Superior temporal gyrus (tissue), 1 donor: Measurements from ENCODE around the gene ZBED2.
"Not testable (repeated sequence)": the region's sequence is repeated elsewhere in the genome, so short reads cannot be mapped to it uniquely, and the experiment has no call there.

ENCODE experiments used
- DNase-seq: peaks from one replicate; pipeline ENCODE4 v3.0.0-alpha.2; 2016; ENCODE audit errors: extremely low spot score

Gene ZBED2, protein sequence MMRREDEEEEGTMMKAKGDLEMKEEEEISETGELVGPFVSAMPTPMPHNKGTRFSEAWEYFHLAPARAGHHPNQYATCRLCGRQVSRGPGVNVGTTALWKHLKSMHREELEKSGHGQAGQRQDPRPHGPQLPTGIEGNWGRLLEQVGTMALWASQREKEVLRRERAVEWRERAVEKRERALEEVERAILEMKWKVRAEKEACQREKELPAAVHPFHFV

DNA sequence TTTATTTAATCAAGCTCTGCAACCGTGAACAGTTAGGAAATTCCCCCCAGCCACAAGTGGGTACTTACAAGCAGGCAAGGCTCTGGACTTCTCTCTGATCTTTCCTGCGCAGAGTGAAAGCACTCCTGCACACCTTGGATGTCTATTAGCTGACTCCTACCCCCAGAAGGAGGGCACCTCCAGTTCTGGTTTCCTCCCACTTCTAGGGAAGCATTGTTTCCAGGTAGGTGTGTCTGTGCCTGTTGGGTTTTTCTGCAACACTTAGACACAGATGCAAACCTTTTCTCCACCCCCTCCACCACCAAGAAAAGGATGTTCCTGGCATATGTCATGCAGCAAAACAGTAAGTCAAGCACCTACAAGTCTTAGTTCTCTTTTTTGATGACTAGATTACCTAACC lies at the start of gene ZBED2:
TSS of gene ZBED2 (minus strand) at position 115 of the 400 bp plus-strand sequence. CDS start 1,145 bp downstream, outside the sequence.
- no peak for DNase-seq

- no peak for DNase-seq
These were observed 44.2 kb upstream of the ZBED2 start for GRCh38 chr3:111639316-111639715.

- no peak for DNase-seq
These were observed 41.3 kb upstream of the ZBED2 start for GRCh38 chr3:111636366-111636885.

DNA sequence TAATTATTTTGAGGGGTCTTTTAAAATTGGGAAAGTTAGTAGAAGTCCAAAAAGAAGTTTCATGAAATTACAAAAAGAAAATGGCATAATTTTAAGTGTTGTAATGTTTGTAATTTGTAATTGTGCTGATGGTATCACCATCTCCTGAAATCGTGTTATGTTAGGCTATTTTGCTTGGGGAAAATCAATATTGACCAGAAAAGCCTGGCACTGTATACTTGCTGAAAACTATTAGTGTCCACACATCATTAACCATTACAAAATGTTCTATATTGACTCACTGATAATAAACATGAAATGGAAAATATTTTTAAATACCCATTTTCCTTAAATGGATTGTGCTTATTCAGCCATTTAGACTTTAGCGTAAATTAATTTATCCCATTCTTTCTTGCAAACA lies 40.3 kb upstream of the ZBED2 start:
- DNase-seq, result no peak

GRCh38 chr3:111630638-111631037 lies 35.5 kb upstream of the ZBED2 start:
- not testable (repeated sequence) for DNase-seq

DNA sequence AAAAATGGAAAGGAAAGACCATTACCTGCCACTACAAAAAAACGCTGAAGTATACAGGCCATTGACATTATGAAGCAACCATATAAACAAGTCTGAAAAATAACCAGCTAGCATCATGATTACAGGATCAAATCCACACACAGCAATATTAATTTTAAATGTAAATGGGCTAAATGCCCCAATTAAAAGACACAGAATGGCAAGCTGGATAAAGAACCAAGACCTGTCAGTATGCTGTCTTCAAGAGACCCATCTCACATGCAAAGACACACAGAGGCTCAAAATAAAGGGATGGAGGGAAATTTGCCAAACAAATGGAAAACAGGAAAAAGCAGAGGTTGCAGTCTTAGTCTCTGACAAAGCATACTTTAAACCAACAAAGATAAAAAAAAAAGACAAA lies 33.9 kb upstream of the ZBED2 start:
- DNase-seq, result not testable (repeated sequence)

DNA sequence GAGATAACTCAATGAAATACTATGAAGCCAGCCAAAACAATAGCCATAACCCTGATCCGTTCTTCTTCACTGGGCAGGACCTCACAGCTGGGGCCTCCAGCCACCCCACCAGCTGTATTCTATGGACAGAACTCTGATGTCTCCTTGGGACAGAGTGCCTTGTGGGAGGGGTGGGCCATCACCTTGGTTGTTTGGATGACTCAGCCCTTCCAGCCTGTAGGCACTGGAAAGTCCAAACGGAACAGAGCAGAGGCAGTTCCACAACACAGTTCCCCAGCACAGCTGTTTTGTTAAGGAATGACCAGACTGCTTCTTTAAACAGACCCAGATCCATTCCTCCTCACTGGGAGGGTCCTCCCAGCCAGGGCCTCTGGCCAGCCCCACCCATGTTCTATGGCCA lies 31.9 kb upstream of the ZBED2 start:
- DNase-seq, result no peak

- no peak for DNase-seq
These were observed 26.4 kb upstream of the ZBED2 start for GRCh38 chr3:111621535-111621934.

DNA sequence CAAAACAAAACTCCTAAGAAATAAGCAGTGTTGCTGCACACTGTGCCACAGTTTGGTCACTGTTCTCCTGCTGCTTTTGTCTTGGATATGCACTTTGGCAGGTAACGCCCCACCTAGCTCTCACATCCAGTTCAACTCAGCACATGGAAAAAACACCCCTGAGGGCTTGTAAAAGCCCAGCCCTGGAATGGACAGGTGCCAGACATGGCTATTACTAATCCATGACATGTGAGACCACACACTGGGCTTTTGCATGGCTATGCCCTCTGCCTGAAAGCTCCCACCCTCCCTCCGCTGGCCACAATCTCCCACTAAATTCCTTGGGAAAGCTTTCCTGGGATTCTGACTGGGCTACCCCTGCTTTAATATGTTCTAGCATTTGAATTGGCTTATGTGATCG lies 24.7 kb upstream of the ZBED2 start:
- DNase-seq, result no peak

- DNase-seq, result no peak
These were observed 23.8 kb upstream of the ZBED2 start for GRCh38 chr3:111618945-111619344.

GRCh38 chr3:111617912-111618601 lies 22.9 kb upstream of the ZBED2 start:
- DNase-seq, result no peak

- DNase-seq, result no peak
These were observed 22.3 kb upstream of the ZBED2 start for GRCh38 chr3:111617406-111617805.

GRCh38 chr3:111616417-111617105 lies 21.4 kb upstream of the ZBED2 start:
- no peak for DNase-seq

DNA sequence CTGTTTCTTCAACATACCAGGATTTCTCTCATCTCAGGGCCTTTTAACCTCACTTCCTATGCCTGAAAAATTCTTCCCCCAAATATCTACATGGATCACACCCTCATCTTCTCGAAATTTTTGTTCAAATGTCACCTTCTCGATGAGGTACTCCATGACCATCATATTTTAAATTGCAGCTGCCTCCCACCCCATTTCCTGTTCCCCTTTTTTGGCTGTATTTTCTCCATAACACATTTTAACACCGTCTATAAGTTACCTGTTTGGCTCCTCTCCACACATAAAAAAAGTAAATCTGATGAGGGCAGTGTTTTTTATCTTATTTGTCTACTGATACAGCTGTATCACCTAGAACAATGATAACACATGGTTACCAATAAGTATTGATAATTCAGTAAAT lies 20.7 kb upstream of the ZBED2 start:
- DNase-seq, result no peak

GRCh38 chr3:111613294-111613693 lies 18.1 kb upstream of the ZBED2 start:
- DNase-seq, result no peak

- DNase-seq, result no peak
These were observed 15.5 kb upstream of the ZBED2 start for GRCh38 chr3:111610612-111611054.

- no peak for DNase-seq
These were observed 15.0 kb upstream of the ZBED2 start for GRCh38 chr3:111610189-111610588.

DNA sequence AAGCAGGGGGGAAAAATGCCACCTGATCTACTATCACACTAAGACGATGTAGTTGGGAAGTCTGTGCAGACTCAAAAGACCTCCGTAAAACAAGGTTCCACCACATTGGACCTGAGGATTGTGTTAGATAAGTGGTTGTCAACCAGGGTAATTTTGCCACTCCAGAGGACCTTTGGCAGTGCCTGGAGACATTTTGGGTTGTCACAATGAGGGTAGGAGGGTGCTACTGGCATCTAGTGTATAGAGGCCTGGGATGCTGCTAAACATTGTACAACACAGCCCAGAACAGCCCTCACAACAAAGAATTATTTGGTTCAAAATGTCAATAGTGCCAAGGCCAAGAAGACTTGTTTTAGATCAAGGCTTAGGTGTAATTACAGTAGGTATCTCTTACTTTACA lies 14.6 kb upstream of the ZBED2 start:
- no peak for DNase-seq

- no peak for DNase-seq
These were observed 13.2 kb upstream of the ZBED2 start for GRCh38 chr3:111608383-111608782.

GRCh38 chr3:111607240-111607920 lies 12.2 kb upstream of the ZBED2 start:
- no peak for DNase-seq

DNA sequence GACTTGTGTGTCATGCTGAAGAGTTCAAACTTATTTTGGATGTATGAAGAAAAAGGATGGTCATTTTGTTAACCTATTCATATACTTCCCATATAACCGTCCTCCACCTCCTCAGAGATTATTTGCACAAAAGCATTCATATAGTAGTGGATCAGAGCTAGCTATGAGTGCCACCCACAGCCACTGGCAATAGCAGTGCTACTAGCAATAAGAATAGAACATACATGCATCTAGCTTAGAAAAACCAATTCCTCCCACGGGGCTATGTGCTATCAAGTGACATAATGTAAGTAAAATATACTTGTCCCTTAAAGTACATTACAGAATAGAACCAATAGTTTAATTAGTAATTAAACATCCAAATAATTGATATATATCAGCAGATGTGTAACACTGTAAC lies 10.3 kb upstream of the ZBED2 start:
- no peak for DNase-seq

DNA sequence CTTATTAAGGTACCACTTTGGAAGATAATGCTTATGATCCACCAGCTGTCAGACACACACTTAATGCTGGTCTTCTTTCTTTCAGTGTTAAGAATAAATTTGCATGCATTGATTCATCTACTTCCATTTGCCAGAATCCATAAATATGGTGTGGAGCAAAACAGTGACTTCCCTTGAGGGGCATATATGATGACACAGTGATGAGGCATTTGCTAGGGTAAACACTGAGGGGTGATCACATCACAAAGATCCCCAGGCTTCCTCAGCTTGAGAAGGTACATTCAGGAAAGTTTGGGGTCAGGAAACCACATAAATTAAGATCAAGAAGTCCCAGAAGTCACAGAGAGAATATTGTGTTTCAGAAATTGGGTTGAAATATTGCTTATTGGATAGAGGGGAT lies 9.9 kb upstream of the ZBED2 start:
- DNase-seq, result no peak
